Neuronal stem cell (in vitro differentiated cells): ENCODE measurements around the gene GRIK4.
A peak's percentile ranks its signal among the peaks of the same experiment; 100 is the strongest.

ENCODE experiments used
- DNase-seq: peaks from one replicate; pipeline ENCODE4 v3.0.0-alpha.2; 2013; ENCODE audit warnings: low spot score
- H2AFZ ChIP-seq: one replicate; pipeline ENCODE4 v1.6.1; 2013; ENCODE audit warnings: mild to moderate bottlenecking, low read length, inconsistent platforms
- H2AK5ac ChIP-seq: 2 replicates; pipeline ENCODE4 v1.6.1; 2013; ENCODE audit warnings: low read depth, mild to moderate bottlenecking, inconsistent platforms, low read length, moderate library complexity, mixed read lengths
- H2BK120ac ChIP-seq: 2 replicates; pipeline ENCODE4 v1.6.1; 2013; ENCODE audit warnings: low read depth, mild to moderate bottlenecking, inconsistent platforms, low read length, moderate library complexity, mixed read lengths
- H2BK12ac ChIP-seq: one replicate; pipeline ENCODE4 v1.6.1; 2013; ENCODE audit warnings: low read length, inconsistent platforms
- H2BK15ac ChIP-seq: 2 replicates; pipeline ENCODE4 v1.6.1; 2013; ENCODE audit warnings: mild to moderate bottlenecking, low read length, inconsistent platforms, mixed read lengths
- H2BK5ac ChIP-seq: one replicate; pipeline ENCODE4 v1.6.1; 2013; ENCODE audit warnings: inconsistent platforms, mild to moderate bottlenecking, low read length, moderate library complexity
- H3K14ac ChIP-seq: one replicate; pipeline ENCODE4 v1.6.1; 2013; ENCODE audit warnings: low read length, inconsistent platforms
- H3K18ac ChIP-seq: 2 replicates; pipeline ENCODE4 v1.6.1; 2013; ENCODE audit warnings: low read length, inconsistent platforms
- H3K23ac ChIP-seq: 2 replicates; pipeline ENCODE4 v1.6.1; 2013; ENCODE audit warnings: low read depth, mild to moderate bottlenecking, mixed read lengths, low read length, inconsistent platforms; ENCODE audit not compliant: poor library complexity
- H3K27ac ChIP-seq: replicated peaks from 3 replicates; pipeline ENCODE4 v1.5.1; 2013; ENCODE audit warnings: low read length, inconsistent platforms
- H3K27me3 ChIP-seq, 3 experiments: 2 replicates each; pipeline ENCODE4 v1.6.1; 2013; ENCODE audit warnings: low read length in 3 of 3, mild to moderate bottlenecking in 2 of 3, inconsistent platforms in 1 of 3, low read depth in 1 of 3, mixed read lengths in 1 of 3, moderate library complexity in 1 of 3; ENCODE audit not compliant: control insufficient read depth in 3 of 3, insufficient read depth in 3 of 3
- H3K36me3 ChIP-seq, 2 donors: replicated peaks in 1 of 2; 2 replicates each; pipeline ENCODE4 v1.6.1; 2013; ENCODE audit warnings: low read length in 2 of 2; ENCODE audit not compliant: control insufficient read depth in 2 of 2, insufficient read depth in 2 of 2
- H3K4ac ChIP-seq: 2 replicates; pipeline ENCODE4 v1.6.1; 2013; ENCODE audit warnings: inconsistent platforms, mild to moderate bottlenecking, low read length, moderate library complexity
- H3K4me1 ChIP-seq, 2 donors: 1 replicate in 1 of 2; 2 replicates in 1 of 2; pipeline ENCODE4 v1.6.1; 2013; ENCODE audit warnings: low read length in 2 of 2, low read depth in 1 of 2; ENCODE audit not compliant: control insufficient read depth in 2 of 2, insufficient read depth in 1 of 2
- H3K4me2 ChIP-seq: one replicate; pipeline ENCODE4 v1.6.1; 2013; ENCODE audit warnings: mild to moderate bottlenecking, low read length, inconsistent platforms; ENCODE audit not compliant: insufficient read depth, poor library complexity, severe bottlenecking
- H3K4me3 ChIP-seq, 2 donors: 2 replicates each; pipeline ENCODE4 v1.5.1; 2013; ENCODE audit warnings: low read length in 2 of 2, mild to moderate bottlenecking in 2 of 2, inconsistent platforms in 1 of 2, moderate library complexity in 1 of 2
- H3K79me1 ChIP-seq: one replicate; pipeline ENCODE4 v1.6.1; 2013; ENCODE audit warnings: low read depth, mild to moderate bottlenecking, inconsistent platforms, low read length, moderate library complexity
- H3K9ac ChIP-seq: one replicate; pipeline ENCODE4 v1.6.1; 2013; ENCODE audit warnings: mild to moderate bottlenecking, low read depth, low read length, inconsistent platforms; ENCODE audit not compliant: poor library complexity
- H3K9me3 ChIP-seq, 2 donors: replicated peaks in 1 of 2; 2 replicates each; pipeline versions ENCODE3 to v1.6.1; 2013; ENCODE audit warnings: low read length in 2 of 2, mild to moderate bottlenecking in 2 of 2, inconsistent platforms in 1 of 2, low read depth in 1 of 2, mixed read lengths in 1 of 2, moderate library complexity in 1 of 2; ENCODE audit not compliant: control insufficient read depth in 2 of 2, insufficient read depth in 1 of 2
- H4K8ac ChIP-seq: one replicate; pipeline ENCODE4 v1.6.1; 2013; ENCODE audit warnings: low read depth, mild to moderate bottlenecking, inconsistent platforms, low read length, moderate library complexity
- H4K91ac ChIP-seq: one replicate; pipeline ENCODE4 v1.6.1; 2013; ENCODE audit warnings: low read length, low read depth, mild to moderate bottlenecking, inconsistent platforms; ENCODE audit not compliant: poor library complexity
- WGBS, 2 donors: extraction: QIAGEN DNeasy Blood & Tissue Kit; methylation state at CpG; one replicate each; pipeline ENCODE4 v1.1.7; 2013; ENCODE audit warnings: missing lambda C conversion rate in 2 of 2, mixed read lengths in 1 of 2; ENCODE audit not compliant: insufficient read length in 2 of 2, insufficient replicate concordance in 1 of 2; ENCODE audit errors: extremely low coverage in 2 of 2; 5-methylcytosine and 5-hydroxymethylcytosine counted together

Gene GRIK4

DNA sequence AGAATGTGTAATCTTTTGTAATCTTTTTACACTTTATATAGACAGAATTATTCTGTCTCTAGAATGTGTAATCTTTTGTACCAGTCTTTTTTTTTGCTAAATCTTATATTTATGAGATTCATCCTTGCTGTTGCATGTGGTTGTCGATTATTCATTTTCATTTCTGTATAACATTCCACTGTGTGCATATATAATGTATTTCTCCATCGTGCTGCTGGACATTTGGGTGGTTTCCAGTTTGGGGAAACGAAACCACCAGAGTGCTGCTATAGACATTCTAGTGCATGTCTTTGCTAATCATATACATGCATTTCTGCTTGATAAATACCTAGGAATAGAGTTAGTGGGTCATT lies 146.5 kb downstream of the GRIK4 start:
- Histone ChIP-seq H4K8ac (no peak overlapping the region), H3K79me1 (no peaks in the 10 kb centered on the region), H2AK5ac (no peak overlapping the region), H3K9me3 (peaks cover 0 to 2% of the 10 kb centered on the region in 2 donors), H3K36me3 (no peaks in the 10 kb centered on the region), H4K91ac (no peak overlapping the region), H3K4me1 (peaks cover 0 to 7% of the 10 kb centered on the region in 2 donors), H3K9ac (no peak overlapping the region), H2BK15ac (no peak overlapping the region), H2BK5ac (no peak overlapping the region), H2AFZ (no peak overlapping the region), H3K27ac (no peak overlapping the region), H3K14ac (no peak overlapping the region), H3K4me3 (no peak overlapping the region), H2BK120ac (no peak overlapping the region), H3K18ac (no peak overlapping the region), H2BK12ac (no peak overlapping the region), H3K23ac (no peak overlapping the region), H3K4me2 (no peak overlapping the region), H3K27me3 (peaks cover 0 to 2% (median 2%) of the 10 kb centered on the region in 3 experiments), H3K4ac (no peak overlapping the region)
- no peak for DNase-seq
- no CpG with 5 or more reads among the region's 3 CpGs for WGBS, 2 donors

DNA sequence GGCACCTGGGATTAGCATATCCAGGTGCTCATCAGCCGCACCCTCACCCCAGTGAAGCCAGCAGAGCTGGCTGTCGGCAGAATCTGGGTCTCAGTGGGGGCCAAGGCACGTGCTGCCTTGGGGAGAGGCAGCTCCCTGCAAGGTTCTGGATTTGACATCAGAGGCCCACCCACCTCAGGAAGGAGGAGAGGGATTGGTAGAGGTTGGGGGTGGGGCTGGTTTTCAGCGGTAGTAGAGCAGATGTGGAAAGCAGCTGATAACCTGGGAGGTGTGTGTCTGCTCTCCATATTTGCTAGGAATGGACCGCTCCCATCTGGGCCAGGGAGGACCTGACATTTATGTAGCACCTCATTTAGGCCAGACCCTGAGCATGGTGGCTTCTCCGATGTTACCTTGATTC lies 147.5 kb downstream of the GRIK4 start:
- Histone ChIP-seq H2BK120ac (no peak overlapping the region), H3K27ac (no peak overlapping the region), H2BK15ac (no peak overlapping the region), H3K14ac (no peak overlapping the region), H3K9me3 (peaks cover 0 to 2% of the 10 kb centered on the region in 2 donors), H4K8ac (no peak overlapping the region), H3K23ac (no peak overlapping the region), H3K4me3 (no peak overlapping the region), H3K9ac (no peak overlapping the region), H3K4ac (no peak overlapping the region), H3K4me1 (peaks cover 0 to 7% of the 10 kb centered on the region in 2 donors), H3K79me1 (no peaks in the 10 kb centered on the region), H4K91ac (no peak overlapping the region), H3K36me3 (no peaks in the 10 kb centered on the region), H3K27me3 (peaks cover 0 to 2% (median 0%) of the 10 kb centered on the region in 3 experiments), H2AFZ (no peak overlapping the region), H2BK5ac (no peak overlapping the region), H2BK12ac (no peak overlapping the region), H2AK5ac (no peak overlapping the region), H3K18ac (no peak overlapping the region), H3K4me2 (no peak overlapping the region)
- no CpG with 5 or more reads among the region's 6 CpGs for WGBS, 2 donors
- DNase-seq, result no peak

DNA sequence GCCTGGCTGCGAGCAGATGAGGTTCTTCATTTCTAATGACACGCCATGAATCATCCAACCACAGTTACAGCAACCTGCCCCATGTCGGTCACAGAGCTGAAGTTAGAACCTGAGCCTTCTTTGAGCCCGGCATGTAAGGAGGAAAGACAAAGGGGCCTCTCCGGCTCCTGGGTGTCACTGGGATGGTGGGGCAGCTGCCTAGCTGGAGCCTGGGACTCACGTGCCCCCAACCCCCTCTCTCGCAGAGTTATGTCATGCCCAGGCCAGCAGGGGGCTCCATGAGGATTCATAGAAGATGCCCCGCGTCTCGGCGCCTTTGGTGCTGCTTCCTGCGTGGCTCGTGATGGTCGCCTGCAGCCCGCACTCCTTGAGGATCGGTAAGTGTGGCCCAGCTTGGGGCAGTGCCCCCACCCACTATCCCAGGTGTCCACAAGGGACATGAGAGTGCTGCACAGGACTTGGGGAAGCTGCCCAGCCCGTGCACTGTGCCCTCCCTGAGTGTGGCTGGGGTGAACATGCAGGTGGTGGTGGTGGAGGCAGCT lies 148.5 kb downstream of the GRIK4 start:
- Histone ChIP-seq H2AFZ (no peak overlapping the region), H4K8ac (no peak overlapping the region), H2BK15ac (no peak overlapping the region), H3K36me3 (no peaks in the 10 kb centered on the region), H3K14ac (no peak overlapping the region), H2AK5ac (no peak overlapping the region), H3K4ac (no peak overlapping the region), H3K27me3 (peaks cover 0 to 2% (median 0%) of the 10 kb centered on the region in 3 experiments), H2BK12ac (peak overlapping the region; percentile 17), H3K4me1 (peaks cover 0 to 7% of the 10 kb centered on the region in 2 donors), H3K4me3 (no peak overlapping the region), H3K27ac (no peak overlapping the region), H3K79me1 (no peaks in the 10 kb centered on the region), H4K91ac (no peak overlapping the region), H3K23ac (no peak overlapping the region), H2BK5ac (no peak overlapping the region), H2BK120ac (no peak overlapping the region), H3K18ac (peak overlapping the region; percentile 66), H3K9me3 (peaks cover 0 to 2% of the 10 kb centered on the region in 2 donors), H3K9ac (no peak overlapping the region), H3K4me2 (no peak overlapping the region)
- no CpG with 5 or more reads among the region's 17 CpGs for WGBS, 2 donors
- DNase-seq, result no peak

DNA sequence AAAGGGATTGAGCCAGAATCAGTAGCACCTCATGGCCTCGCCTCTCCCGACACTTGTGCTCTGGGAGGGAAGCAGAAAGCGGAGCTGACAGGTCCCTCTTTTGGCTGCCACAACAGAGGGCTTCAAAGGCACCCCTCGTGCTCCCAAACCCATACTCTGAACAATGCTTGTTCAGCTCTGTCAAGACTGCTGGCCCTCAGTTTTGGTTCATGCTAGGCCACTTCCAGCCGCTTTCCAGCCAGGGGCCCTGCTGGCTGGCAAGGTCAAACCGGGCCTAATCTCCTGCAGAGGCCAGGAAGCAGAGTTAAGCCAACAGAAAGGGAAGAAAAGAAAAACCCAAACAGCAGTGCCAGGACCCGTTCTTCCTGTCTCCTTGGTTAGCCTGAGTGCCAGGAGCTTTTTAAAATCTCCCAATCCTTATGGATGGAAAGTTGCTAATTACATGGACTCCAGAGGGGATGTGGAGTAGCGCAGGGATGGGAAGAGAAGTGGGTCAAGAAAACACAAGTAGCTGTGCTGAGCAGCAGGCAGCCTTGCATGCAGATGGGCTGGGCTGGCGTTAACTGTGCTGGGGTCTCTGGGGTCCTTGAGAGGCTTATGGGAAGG lies 150.6 kb downstream of the GRIK4 start:
- H3K9me3 ChIP-seq, result peaks cover 0 to 2% of the 10 kb centered on the region in 2 donors
- H2BK12ac ChIP-seq, result no peak overlapping the region
- H4K8ac ChIP-seq, result no peak overlapping the region
- no peak overlapping the region for H3K4me3 ChIP-seq
- peaks cover 0 to 7% of the 10 kb centered on the region in 2 donors for H3K4me1 ChIP-seq
- H3K79me1 ChIP-seq, result no peaks in the 10 kb centered on the region
- peak overlapping the region; percentile 17 for H2AFZ ChIP-seq
- no peaks in the 10 kb centered on the region for H3K36me3 ChIP-seq
- H2BK5ac ChIP-seq, result no peak overlapping the region
- H4K91ac ChIP-seq, result no peak overlapping the region
- H3K27me3 ChIP-seq, result peaks cover 0 to 2% (median 0%) of the 10 kb centered on the region in 3 experiments
- no CpG with 5 or more reads among the region's 9 CpGs for WGBS, 2 donors
- H3K27ac ChIP-seq, result no peak overlapping the region
- H3K4ac ChIP-seq, result no peak overlapping the region
- H3K18ac ChIP-seq, result no peak overlapping the region
- H2BK120ac ChIP-seq, result no peak overlapping the region
- H2AK5ac ChIP-seq, result no peak overlapping the region
- no peak for DNase-seq
- no peak overlapping the region for H3K14ac ChIP-seq
- H3K4me2 ChIP-seq, result no peak overlapping the region
- no peak overlapping the region for H2BK15ac ChIP-seq
- H3K23ac ChIP-seq, result no peak overlapping the region
- H3K9ac ChIP-seq, result no peak overlapping the region
